ENCODE measurements around the gene CNTNAP5. TPM values are rescaled to one million over a fixed set of nuclear protein-coding genes. Genes with fewer than 3 reads are reported as not detected.

CNTNAP5 gene
- total RNA-seq, 1 experiment from 2014 or later = not detected

DNA sequence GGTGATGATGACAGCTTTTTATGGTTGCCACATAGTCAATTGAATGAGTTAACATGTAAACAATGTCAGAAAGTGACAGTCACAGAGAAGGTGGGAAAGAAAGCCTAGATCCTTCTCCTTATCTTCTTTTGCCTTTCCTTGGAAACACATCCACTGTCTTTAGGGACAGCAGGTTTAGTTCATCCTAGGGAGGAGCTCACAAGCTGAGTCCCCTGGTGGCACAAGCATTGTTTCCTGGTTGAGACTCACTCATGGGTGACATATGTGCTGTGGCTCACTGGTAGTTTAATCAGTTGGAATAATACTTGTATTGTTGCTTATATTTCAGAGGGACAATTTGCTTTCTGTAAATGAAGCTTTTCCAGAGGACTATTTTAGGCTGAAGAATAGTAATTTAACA is 598.5 kb downstream of the CNTNAP5 start:
- intact Hi-C loops (cut with micrococcal nuclease; ENCODE audit: unreplicated experiment) = no loop called here
- no peaks in the 10 kb centered on the region for H3K4me1 Mint-ChIP-seq (ENCODE audit: low read depth, unreplicated experiment)
- TF ChIP-seq, protein P1, sequence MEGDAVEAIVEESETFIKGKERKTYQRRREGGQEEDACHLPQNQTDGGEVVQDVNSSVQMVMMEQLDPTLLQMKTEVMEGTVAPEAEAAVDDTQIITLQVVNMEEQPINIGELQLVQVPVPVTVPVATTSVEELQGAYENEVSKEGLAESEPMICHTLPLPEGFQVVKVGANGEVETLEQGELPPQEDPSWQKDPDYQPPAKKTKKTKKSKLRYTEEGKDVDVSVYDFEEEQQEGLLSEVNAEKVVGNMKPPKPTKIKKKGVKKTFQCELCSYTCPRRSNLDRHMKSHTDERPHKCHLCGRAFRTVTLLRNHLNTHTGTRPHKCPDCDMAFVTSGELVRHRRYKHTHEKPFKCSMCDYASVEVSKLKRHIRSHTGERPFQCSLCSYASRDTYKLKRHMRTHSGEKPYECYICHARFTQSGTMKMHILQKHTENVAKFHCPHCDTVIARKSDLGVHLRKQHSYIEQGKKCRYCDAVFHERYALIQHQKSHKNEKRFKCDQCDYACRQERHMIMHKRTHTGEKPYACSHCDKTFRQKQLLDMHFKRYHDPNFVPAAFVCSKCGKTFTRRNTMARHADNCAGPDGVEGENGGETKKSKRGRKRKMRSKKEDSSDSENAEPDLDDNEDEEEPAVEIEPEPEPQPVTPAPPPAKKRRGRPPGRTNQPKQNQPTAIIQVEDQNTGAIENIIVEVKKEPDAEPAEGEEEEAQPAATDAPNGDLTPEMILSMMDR (IDR thresholded peaks at IDR 0.05; ENCODE audit: unreplicated experiment) = no peak
- CTCF ChIA-PET = no interaction called here
- no peaks in the 10 kb centered on the region for H3K36me3 Mint-ChIP-seq (ENCODE audit: insufficient read depth, unreplicated experiment)
- peaks cover 11% of the 10 kb centered on the region for H3K9me3 Mint-ChIP-seq (ENCODE audit: low read depth, unreplicated experiment)
- BruUV-seq (replicated peaks) = no TSS peak
- no peak overlapping the region for H3K4me3 Mint-ChIP-seq (ENCODE audit: low read depth, unreplicated experiment)
- H3K27me3 Mint-ChIP-seq (ENCODE audit: unreplicated experiment) = no peaks in the 10 kb centered on the region
- no peak overlapping the region for H3K27ac Mint-ChIP-seq (ENCODE audit: unreplicated experiment)
- DNase-seq = no peak

- no peaks in the 10 kb centered on the region for H3K4me1 Mint-ChIP-seq (ENCODE audit: low read depth, unreplicated experiment)
- H3K4me3 Mint-ChIP-seq (ENCODE audit: low read depth, unreplicated experiment) = no peak overlapping the region
- no peak for DNase-seq
- H3K36me3 Mint-ChIP-seq (ENCODE audit: insufficient read depth, unreplicated experiment) = no peaks in the 10 kb centered on the region
- no peak overlapping the region for H3K27ac Mint-ChIP-seq (ENCODE audit: unreplicated experiment)
- CTCF ChIA-PET = no interaction called here
- intact Hi-C loops (cut with micrococcal nuclease; ENCODE audit: unreplicated experiment) = no loop called here
- H3K9me3 Mint-ChIP-seq (ENCODE audit: low read depth, unreplicated experiment) = peaks cover 22% of the 10 kb centered on the region
- TF ChIP-seq, protein P1 (IDR thresholded peaks at IDR 0.05; ENCODE audit: unreplicated experiment) = no peak
- no TSS peak for BruUV-seq (replicated peaks)
- no peaks in the 10 kb centered on the region for H3K27me3 Mint-ChIP-seq (ENCODE audit: unreplicated experiment)
Observed at GRCh38 chr2:124625561-124625960, 600.5 kb downstream of the CNTNAP5 start.

DNA sequence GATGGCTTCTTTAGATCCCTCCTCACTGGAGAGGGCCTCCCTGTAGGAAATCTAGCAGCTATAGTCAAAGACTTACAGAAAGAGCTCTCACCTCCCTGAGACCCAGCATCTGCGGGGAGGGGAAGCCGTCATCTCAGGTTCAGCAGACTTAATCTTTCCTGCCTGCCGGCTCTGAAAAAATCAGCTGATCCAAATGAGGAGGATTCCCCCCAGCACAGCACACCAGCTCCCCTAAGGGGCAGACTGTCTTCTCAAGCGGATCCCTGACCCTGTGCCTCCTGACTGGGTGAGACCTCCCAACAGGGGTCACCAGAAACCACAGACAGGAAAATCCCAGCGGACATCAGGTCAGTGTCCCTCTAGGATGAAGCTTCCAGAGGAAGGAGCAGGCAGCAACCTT is 601.9 kb downstream of the CNTNAP5 start:
- Mint-ChIP-seq H3K36me3 (ENCODE audit: insufficient read depth, unreplicated experiment) (no peaks in the 10 kb centered on the region), H3K27ac (ENCODE audit: unreplicated experiment) (no peak overlapping the region), H3K27me3 (ENCODE audit: unreplicated experiment) (no peaks in the 10 kb centered on the region), H3K4me3 (ENCODE audit: low read depth, unreplicated experiment) (no peak overlapping the region), H3K9me3 (ENCODE audit: low read depth, unreplicated experiment) (peaks cover 23% of the 10 kb centered on the region), H3K4me1 (ENCODE audit: low read depth, unreplicated experiment) (no peaks in the 10 kb centered on the region)
- TF ChIP-seq, protein P1 (IDR thresholded peaks at IDR 0.05; ENCODE audit: unreplicated experiment) = no peak
- no peak for DNase-seq
- BruUV-seq (replicated peaks) = no TSS peak
- intact Hi-C loops (cut with micrococcal nuclease; ENCODE audit: unreplicated experiment) = no loop called here
- CTCF ChIA-PET = no interaction called here

- intact Hi-C loops (cut with micrococcal nuclease; ENCODE audit: unreplicated experiment) = no loop called here
- no TSS peak for BruUV-seq (replicated peaks)
- Mint-ChIP-seq H3K36me3 (ENCODE audit: insufficient read depth, unreplicated experiment) (no peaks in the 10 kb centered on the region), H3K27me3 (ENCODE audit: unreplicated experiment) (no peaks in the 10 kb centered on the region), H3K4me3 (ENCODE audit: low read depth, unreplicated experiment) (no peak overlapping the region), H3K4me1 (ENCODE audit: low read depth, unreplicated experiment) (no peaks in the 10 kb centered on the region), H3K9me3 (ENCODE audit: low read depth, unreplicated experiment) (peaks cover 17% of the 10 kb centered on the region), H3K27ac (ENCODE audit: unreplicated experiment) (no peak overlapping the region)
- TF ChIP-seq, protein P1 (IDR thresholded peaks at IDR 0.05; ENCODE audit: unreplicated experiment) = no peak
- DNase-seq = no peak
- CTCF ChIA-PET = no interaction called here
Observed at GRCh38 chr2:124633812-124634211, 608.7 kb downstream of the CNTNAP5 start.
